ENCODE measurements around the gene CST7. TPM values are rescaled to one million over a fixed set of nuclear protein-coding genes. Genes with fewer than 3 reads are reported as not detected.
"Not testable (repeated sequence)": the region's sequence is repeated elsewhere in the genome, so short reads cannot be mapped to it uniquely, and the experiment has no call there.

Gene CST7
- total and polyA plus RNA-seq, 2 donors from 2014 or later = 1.4 to 3.7 TPM

DNA sequence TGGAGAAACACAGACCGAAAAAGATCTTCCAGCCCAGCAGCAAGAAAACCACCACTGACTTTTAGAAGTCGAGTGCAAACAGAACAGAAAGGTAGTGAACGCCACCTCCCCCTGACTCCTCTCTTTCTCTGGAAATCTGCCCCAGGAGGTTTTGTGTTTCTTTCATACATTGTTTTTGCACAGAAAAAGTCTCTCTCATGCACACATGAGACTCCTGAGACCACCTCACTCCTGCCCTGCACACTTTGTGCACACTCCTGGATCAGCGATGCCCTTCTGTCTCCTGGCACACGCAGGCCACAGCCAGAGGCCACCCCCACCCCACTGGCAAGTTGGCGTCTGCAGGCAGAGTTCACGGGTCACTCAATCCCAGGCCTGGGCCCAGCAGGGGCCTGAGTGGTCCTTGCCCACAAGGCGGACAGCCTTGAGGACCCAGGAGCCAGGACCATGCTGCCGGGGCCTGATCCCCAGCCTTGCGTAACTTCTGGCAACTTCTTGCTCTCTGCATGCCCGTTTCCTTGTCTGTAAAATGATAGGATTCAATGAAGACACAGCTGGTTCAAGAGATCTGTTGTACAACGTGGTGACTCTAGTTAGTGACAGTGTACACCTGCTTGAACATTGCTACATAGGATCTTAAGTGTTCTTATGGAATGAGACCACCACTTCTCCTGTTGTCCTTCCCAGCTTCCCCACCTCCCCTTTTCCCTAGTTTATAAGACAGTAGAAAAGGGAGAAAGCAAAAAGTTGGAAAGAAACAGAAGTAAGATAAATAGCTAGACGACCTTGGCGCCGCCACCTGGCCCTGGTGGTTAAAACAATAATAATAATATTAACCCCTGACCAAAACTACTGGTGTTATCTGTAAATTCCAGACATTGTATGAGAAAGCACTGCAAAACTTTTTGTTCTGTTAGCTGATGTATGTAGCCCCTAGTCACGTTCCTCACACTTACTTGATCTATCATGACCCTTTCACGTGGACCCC, 30.2 kb upstream of the CST7 start:
- Histone ChIP-seq H3K9me3 (ENCODE audit: control insufficient read depth in 2 of 3, insufficient read depth in 1 of 3, low read length in 3 of 3) (no peaks in the 10 kb centered on the region), H3K27ac (ENCODE audit: low read depth in 2 of 2, low read length in 2 of 2) (no peak overlapping the region), H3K4me3 (ENCODE audit: low read length in 3 of 3) (no peak overlapping the region), H3K36me3 (ENCODE audit: control insufficient read depth in 2 of 3, insufficient read depth in 3 of 3, low read length in 3 of 3) (no peaks in the 10 kb centered on the region), H3K4me1 (ENCODE audit: control insufficient read depth in 2 of 3, insufficient read depth in 2 of 3, low read depth in 1 of 3, low read length in 3 of 3) (peaks cover 0 to 6% (median 6%) of the 10 kb centered on the region in 3 donors), H3K9ac (ENCODE audit: low read length in 3 of 3) (no peak overlapping the region), H3K27me3 (ENCODE audit: control insufficient read depth, insufficient read depth, low read length) (no peaks in the 10 kb centered on the region)
- intact Hi-C loops (cut with DNase I) = no loop called here
- FAIRE-seq (no peak), DNase-seq (no peak)
- TF ChIP-seq, protein P1, sequence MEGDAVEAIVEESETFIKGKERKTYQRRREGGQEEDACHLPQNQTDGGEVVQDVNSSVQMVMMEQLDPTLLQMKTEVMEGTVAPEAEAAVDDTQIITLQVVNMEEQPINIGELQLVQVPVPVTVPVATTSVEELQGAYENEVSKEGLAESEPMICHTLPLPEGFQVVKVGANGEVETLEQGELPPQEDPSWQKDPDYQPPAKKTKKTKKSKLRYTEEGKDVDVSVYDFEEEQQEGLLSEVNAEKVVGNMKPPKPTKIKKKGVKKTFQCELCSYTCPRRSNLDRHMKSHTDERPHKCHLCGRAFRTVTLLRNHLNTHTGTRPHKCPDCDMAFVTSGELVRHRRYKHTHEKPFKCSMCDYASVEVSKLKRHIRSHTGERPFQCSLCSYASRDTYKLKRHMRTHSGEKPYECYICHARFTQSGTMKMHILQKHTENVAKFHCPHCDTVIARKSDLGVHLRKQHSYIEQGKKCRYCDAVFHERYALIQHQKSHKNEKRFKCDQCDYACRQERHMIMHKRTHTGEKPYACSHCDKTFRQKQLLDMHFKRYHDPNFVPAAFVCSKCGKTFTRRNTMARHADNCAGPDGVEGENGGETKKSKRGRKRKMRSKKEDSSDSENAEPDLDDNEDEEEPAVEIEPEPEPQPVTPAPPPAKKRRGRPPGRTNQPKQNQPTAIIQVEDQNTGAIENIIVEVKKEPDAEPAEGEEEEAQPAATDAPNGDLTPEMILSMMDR (IDR thresholded peaks at IDR 0.05; ENCODE audit: borderline replicate concordance, extremely low read depth, insufficient read depth) = no peak

DNA sequence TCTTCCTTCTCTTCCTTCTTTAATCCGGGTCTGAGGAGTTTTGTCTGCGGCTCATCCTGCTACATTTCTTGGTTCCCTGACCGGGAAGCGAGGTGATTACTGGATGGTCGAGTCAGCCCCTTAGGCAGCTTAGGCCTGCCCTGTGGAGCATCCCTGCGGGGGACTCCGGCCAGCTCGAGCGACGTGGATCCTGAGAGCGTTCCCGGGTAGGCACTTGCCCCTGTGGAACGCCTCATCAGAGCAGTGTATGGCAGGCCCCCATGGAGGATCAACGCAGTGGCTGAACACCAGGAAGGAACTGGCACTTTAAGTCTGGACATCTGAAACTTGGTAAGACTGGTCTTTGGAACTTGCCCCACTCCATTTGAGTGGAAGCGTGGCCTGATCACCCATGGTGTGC, 29.4 kb upstream of the CST7 start:
- FAIRE-seq; intact Hi-C loops (cut with DNase I): not testable (repeated sequence)

DNA sequence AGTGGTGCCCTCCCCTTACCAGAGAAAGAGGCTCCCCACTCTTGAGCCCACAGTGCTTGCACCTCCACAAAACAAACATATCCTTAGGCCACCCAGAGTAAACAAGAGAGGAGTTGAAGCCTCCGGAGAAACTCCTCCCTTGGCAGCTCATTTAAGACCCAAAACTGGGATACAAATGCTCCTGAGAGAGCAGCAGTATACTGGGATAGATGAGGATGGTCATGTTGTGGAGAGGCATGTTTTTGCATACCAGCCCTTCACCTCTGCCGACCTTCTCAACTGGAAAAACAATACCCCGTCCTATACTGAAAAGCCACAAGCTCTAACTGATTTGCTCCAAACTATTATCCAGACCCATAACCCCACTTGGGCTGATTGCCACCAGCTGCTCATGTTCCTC, 28.4 kb upstream of the CST7 start:
- DNase-seq; H3K4me1 ChIP-seq (ENCODE audit: control insufficient read depth in 2 of 3, insufficient read depth in 2 of 3, low read depth in 1 of 3, low read length in 3 of 3); H3K9ac ChIP-seq (ENCODE audit: low read length in 3 of 3); H3K27ac ChIP-seq (ENCODE audit: low read depth in 2 of 2, low read length in 2 of 2); H3K27me3 ChIP-seq (ENCODE audit: control insufficient read depth, insufficient read depth, low read length); FAIRE-seq; H3K36me3 ChIP-seq (ENCODE audit: control insufficient read depth in 2 of 3, insufficient read depth in 3 of 3, low read length in 3 of 3); intact Hi-C loops (cut with DNase I); H3K4me3 ChIP-seq (ENCODE audit: low read length in 3 of 3); H3K9me3 ChIP-seq (ENCODE audit: control insufficient read depth in 2 of 3, insufficient read depth in 1 of 3, low read length in 3 of 3): not testable (repeated sequence)

More for the DNA sequence above, 29.4 kb upstream of the CST7 start:
- H3K4me1 ChIP-seq (ENCODE audit: control insufficient read depth in 2 of 3, insufficient read depth in 2 of 3, low read depth in 1 of 3, low read length in 3 of 3); H3K9me3 ChIP-seq (ENCODE audit: control insufficient read depth in 2 of 3, insufficient read depth in 1 of 3, low read length in 3 of 3); H3K36me3 ChIP-seq (ENCODE audit: control insufficient read depth in 2 of 3, insufficient read depth in 3 of 3, low read length in 3 of 3); H3K27ac ChIP-seq (ENCODE audit: low read depth in 2 of 2, low read length in 2 of 2); H3K4me3 ChIP-seq (ENCODE audit: low read length in 3 of 3); H3K9ac ChIP-seq (ENCODE audit: low read length in 3 of 3); H3K27me3 ChIP-seq (ENCODE audit: control insufficient read depth, insufficient read depth, low read length); DNase-seq: not testable (repeated sequence)

DNA sequence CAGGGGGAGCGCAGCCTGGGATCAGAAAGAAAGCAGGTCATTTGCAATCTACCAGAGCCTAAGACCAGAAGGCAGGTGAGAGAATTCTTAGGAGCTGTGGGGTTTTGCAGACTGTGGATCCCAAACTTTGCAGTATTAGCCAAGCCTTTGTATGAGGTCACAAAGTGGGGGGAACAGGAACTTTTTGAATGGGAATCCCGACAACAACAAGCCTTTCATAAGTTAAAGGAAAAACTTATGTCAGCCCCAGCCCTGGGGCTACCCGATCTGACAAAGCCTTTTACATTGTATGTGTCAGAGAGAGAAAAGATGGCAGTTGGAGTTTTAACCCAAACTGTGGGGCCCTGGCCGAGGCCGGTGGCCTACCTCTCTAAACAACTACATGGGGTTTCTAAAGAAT, 19.8 kb upstream of the CST7 start:
- DNase-seq; H3K36me3 ChIP-seq (ENCODE audit: control insufficient read depth in 2 of 3, insufficient read depth in 3 of 3, low read length in 3 of 3); H3K27ac ChIP-seq (ENCODE audit: low read depth in 2 of 2, low read length in 2 of 2); intact Hi-C loops (cut with DNase I); H3K9ac ChIP-seq (ENCODE audit: low read length in 3 of 3); H3K27me3 ChIP-seq (ENCODE audit: control insufficient read depth, insufficient read depth, low read length); FAIRE-seq; H3K4me1 ChIP-seq (ENCODE audit: control insufficient read depth in 2 of 3, insufficient read depth in 2 of 3, low read depth in 1 of 3, low read length in 3 of 3); H3K9me3 ChIP-seq (ENCODE audit: control insufficient read depth in 2 of 3, insufficient read depth in 1 of 3, low read length in 3 of 3); H3K4me3 ChIP-seq (ENCODE audit: low read length in 3 of 3): not testable (repeated sequence)

DNA sequence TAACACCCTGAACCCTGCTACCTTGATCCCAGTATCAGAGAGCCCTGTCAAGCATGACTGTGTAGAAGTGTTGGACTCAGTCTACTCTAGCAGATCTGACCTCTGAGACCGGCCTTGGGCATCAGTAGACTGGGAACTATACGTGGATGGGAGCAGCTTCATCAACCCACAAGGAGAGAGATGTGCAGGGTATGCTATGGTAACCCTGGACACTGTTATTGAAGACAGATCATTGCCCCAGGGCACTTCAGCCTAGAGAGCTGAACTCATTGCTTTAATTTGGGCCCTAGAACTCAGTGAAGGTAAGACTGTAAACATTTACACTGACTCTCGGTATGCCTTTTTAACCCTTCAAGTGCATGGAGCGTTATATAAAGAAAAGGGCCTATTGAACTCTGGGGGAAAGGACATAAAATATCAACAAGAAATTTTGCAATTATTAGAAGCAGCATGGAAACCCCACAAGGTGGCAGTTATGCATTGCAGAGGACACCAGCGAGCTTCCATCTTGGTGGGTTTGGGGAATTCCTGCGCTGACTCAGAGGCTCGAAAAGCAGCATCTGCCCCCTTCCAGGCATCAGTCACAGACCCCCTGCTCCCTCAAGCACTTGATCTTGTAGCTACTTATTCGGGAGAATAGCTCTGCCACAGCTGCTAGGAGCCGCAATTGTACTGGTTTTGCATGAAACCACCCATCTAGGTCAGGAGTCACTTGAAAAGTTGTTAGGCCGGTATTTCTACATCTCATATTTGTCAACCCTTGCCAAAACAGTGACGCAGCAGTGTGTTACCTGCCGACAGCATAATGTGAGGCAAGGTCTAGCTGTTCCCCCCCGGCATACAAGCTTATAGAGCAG, 19.0 kb upstream of the CST7 start:
- Histone ChIP-seq H3K4me3 (ENCODE audit: low read length in 3 of 3) (peak overlapping the region; percentile 11 to 67 (median 54)), H3K9ac (ENCODE audit: low read length in 3 of 3) (peak overlapping the region in 1 of 3 donors; percentile 88), H3K27ac (ENCODE audit: low read depth in 2 of 2, low read length in 2 of 2) (peak overlapping the region; percentile 88 to 92)
- intact Hi-C loops (cut with DNase I); H3K27me3 ChIP-seq (ENCODE audit: control insufficient read depth, insufficient read depth, low read length); FAIRE-seq; H3K9me3 ChIP-seq (ENCODE audit: control insufficient read depth in 2 of 3, insufficient read depth in 1 of 3, low read length in 3 of 3); H3K4me1 ChIP-seq (ENCODE audit: control insufficient read depth in 2 of 3, insufficient read depth in 2 of 3, low read depth in 1 of 3, low read length in 3 of 3); H3K36me3 ChIP-seq (ENCODE audit: control insufficient read depth in 2 of 3, insufficient read depth in 3 of 3, low read length in 3 of 3): not testable (repeated sequence)
- DNase-seq = peak in 4 of 5 donors; percentile 68 to 90 (median 78)

DNA sequence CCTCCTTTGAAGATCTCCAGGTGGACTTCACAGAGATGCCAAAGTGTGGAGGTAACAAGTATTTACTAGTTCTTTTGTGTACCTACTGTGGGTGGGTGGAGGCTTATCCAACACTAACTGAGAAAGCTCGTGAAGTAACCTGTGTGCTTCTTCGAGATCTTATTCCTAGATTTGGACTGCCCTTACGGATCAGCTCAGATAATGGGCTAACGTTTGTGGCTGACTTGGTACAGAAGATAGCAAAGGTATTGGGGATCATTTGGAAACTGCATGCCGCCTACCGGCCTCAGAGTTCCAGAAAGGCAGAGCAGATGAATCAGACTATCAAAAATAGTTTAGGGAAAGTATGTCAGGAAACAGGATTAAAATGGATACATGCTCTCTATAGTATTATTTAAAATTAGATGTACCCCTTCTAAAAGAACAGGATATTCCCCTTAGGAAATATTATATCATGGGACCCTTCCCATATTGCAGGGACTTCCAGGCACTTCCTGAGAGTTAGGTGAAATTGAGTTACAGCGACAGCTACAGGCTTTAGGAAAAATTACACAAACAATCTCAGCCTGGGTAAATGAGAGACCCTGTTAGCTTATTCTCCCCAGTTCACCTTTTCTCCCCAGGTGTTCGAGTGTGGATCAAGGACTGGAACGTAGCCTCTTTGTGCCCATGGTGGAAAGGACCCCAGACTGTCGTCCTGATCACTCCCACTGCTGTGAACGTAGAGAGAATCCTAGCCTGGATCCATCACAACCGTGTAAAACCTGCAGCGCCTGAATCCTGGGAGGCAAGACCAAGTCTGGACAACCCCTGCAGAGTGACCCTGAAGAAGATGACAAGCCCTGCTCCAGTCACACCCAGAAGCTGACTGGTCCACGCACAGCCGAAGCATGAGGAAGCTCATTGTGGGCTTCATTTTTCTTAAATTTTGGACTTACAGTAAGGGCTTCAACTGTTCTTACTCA, 18.1 kb upstream of the CST7 start:
- H3K9me3 ChIP-seq (ENCODE audit: control insufficient read depth in 2 of 3, insufficient read depth in 1 of 3, low read length in 3 of 3); FAIRE-seq; H3K36me3 ChIP-seq (ENCODE audit: control insufficient read depth in 2 of 3, insufficient read depth in 3 of 3, low read length in 3 of 3); intact Hi-C loops (cut with DNase I); H3K27me3 ChIP-seq (ENCODE audit: control insufficient read depth, insufficient read depth, low read length); DNase-seq; H3K4me1 ChIP-seq (ENCODE audit: control insufficient read depth in 2 of 3, insufficient read depth in 2 of 3, low read depth in 1 of 3, low read length in 3 of 3): not testable (repeated sequence)
- Histone ChIP-seq H3K9ac (ENCODE audit: low read length in 3 of 3) (peak overlapping the region in 2 of 3 donors; percentile 11 to 88), H3K27ac (ENCODE audit: low read depth in 2 of 2, low read length in 2 of 2) (peak overlapping the region; percentile 88 to 92), H3K4me3 (ENCODE audit: low read length in 3 of 3) (peak overlapping the region; percentile 11 to 67 (median 54))
